ENCODE data around the gene SNRPB.

SNRPB gene

GRCh38 chr20:2451422-2451821 lies 19.2 kb downstream of the SNRPB start:
- no peak overlapping the region for H3K4me3 ChIP-seq (ENCODE audit: low read depth, low read length)
- TF ChIP-seq, protein P1, sequence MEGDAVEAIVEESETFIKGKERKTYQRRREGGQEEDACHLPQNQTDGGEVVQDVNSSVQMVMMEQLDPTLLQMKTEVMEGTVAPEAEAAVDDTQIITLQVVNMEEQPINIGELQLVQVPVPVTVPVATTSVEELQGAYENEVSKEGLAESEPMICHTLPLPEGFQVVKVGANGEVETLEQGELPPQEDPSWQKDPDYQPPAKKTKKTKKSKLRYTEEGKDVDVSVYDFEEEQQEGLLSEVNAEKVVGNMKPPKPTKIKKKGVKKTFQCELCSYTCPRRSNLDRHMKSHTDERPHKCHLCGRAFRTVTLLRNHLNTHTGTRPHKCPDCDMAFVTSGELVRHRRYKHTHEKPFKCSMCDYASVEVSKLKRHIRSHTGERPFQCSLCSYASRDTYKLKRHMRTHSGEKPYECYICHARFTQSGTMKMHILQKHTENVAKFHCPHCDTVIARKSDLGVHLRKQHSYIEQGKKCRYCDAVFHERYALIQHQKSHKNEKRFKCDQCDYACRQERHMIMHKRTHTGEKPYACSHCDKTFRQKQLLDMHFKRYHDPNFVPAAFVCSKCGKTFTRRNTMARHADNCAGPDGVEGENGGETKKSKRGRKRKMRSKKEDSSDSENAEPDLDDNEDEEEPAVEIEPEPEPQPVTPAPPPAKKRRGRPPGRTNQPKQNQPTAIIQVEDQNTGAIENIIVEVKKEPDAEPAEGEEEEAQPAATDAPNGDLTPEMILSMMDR (IDR thresholded peaks at IDR 0.05; ENCODE audit: borderline replicate concordance, insufficient read depth, low read depth, low read length): no peak

DNA sequence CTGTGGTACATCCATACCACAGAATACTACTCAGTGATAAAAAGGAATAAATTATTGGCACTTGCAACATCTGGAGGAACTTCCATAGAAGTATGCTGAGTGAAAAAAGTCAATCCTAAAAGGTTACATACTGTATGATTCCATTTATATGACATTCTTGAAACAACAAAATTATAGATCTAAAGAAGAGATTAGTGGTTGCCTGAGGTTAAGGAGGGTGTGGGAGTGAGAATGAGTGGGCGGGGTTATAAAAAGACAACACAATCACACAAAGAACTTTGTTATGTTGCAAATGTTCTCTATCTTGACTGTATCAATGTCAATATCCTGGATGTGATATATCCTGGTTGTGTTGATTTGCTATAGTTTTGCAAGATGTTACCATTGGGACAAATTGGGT lies 21.2 kb downstream of the SNRPB start:
- TF ChIP-seq, protein P1 (IDR thresholded peaks at IDR 0.05; ENCODE audit: borderline replicate concordance, insufficient read depth, low read depth, low read length): no peak
- H3K4me3 ChIP-seq (ENCODE audit: low read depth, low read length): no peak overlapping the region

- no peak overlapping the region for H3K4me3 ChIP-seq (ENCODE audit: low read depth, low read length)
- TF ChIP-seq, protein P1 (IDR thresholded peaks at IDR 0.05; ENCODE audit: borderline replicate concordance, insufficient read depth, low read depth, low read length): no peak
Observed at GRCh38 chr20:2446845-2447244, 23.7 kb downstream of the SNRPB start.

DNA sequence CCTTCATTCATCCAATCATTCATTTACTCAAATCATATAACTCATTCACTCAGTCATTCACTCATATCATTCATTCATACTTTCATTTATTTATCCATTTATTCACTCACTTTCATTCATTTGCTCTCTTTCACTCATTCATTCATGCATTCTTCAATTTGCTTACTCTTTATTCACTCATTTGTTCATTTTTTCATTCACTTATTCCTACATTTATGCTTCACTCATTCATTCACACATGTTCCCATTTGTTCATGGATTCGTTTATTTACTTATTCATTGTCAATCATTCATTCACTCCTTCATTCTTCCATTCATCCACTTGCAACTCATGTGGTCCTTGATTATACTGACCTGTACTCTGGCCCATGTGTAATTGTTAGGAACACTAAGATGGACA lies 39.4 kb downstream of the SNRPB start:
- TF ChIP-seq, protein P1 (IDR thresholded peaks at IDR 0.05; ENCODE audit: borderline replicate concordance, insufficient read depth, low read depth, low read length): no peak
- H3K4me3 ChIP-seq (ENCODE audit: low read depth, low read length): no peak overlapping the region

- TF ChIP-seq, protein P1 (IDR thresholded peaks at IDR 0.05; ENCODE audit: borderline replicate concordance, insufficient read depth, low read depth, low read length): no peak
- H3K4me3 ChIP-seq (ENCODE audit: low read depth, low read length): no peak overlapping the region
Observed at GRCh38 chr20:2430538-2430937, 40.1 kb downstream of the SNRPB start.

GRCh38 chr20:2429051-2429450 lies 41.5 kb downstream of the SNRPB start:
- TF ChIP-seq, protein P1 (IDR thresholded peaks at IDR 0.05; ENCODE audit: borderline replicate concordance, insufficient read depth, low read depth, low read length): no peak
- H3K4me3 ChIP-seq (ENCODE audit: low read depth, low read length): no peak overlapping the region

DNA sequence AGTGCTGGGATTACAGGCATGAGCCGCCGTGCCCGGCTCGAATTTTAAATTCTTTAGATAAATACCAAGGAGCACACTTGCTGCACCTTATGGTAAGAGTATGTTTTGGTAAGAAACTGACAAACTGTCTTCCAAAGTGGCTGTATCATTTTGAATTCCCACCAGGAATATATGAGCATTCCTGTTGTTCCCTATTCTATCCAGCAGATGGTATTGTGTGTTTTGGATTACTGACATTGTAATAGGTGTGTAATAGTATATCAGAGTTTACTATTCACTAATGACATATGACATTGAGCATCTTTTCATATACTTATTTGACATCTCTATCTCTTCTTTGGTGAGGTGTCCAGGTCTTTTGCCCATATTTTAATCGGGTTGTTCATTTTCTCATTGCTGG lies 49.3 kb downstream of the SNRPB start:
- TF ChIP-seq, protein P1 (IDR thresholded peaks at IDR 0.05; ENCODE audit: borderline replicate concordance, insufficient read depth, low read depth, low read length): no peak

More for the DNA sequence above, 49.3 kb downstream of the SNRPB start:
- no peak overlapping the region for H3K4me3 ChIP-seq (ENCODE audit: low read depth, low read length)
